Breast epithelium (tissue), 4 donors: ENCODE data around the gene TREML1. TPM values are rescaled to one million over a fixed set of nuclear protein-coding genes. Genes with fewer than 3 reads are reported as not detected.

Experiments used
- DNase-seq, 2 donors: peaks; one replicate each; pipeline ENCODE4 v3.0.0-alpha.2; 2019; ENCODE audit warnings: low spot score in 2 of 2
- H3K27ac ChIP-seq, 2 donors: fragments of 200-600 bp; sonication (generic) in 1 of 2; one replicate each; pipeline ENCODE4 v1.5.1; 2016 to 2019; ENCODE audit warnings: mild to moderate bottlenecking in 1 of 2
- H3K27me3 ChIP-seq, 2 donors: fragments of 200-600 bp; sonication (generic) in 1 of 2; one replicate each; pipeline versions ENCODE4 v1.5.1 to v1.6.0; 2017 to 2019; ENCODE audit warnings: control low read depth in 1 of 2, mild to moderate bottlenecking in 1 of 2
- H3K36me3 ChIP-seq: fragments of 200-600 bp; one replicate; pipeline ENCODE4 v1.5.1; 2019
- H3K4me1 ChIP-seq, 2 donors: fragments of 200-600 bp; sonication (generic); one replicate each; pipeline ENCODE4 v1.5.1; 2016 to 2019; ENCODE audit warnings: control low read depth in 1 of 2
- H3K4me3 ChIP-seq, 3 donors: fragments of 200-600 bp; sonication (generic); 1 replicate in 2 of 3; 2 replicates in 1 of 3; pipeline ENCODE4 v1.5.1; 2016 to 2019; ENCODE audit warnings: mild to moderate bottlenecking in 3 of 3, moderate library complexity in 2 of 3
- H3K9me3 ChIP-seq, 2 donors: fragments of 200-600 bp; sonication (generic) in 1 of 2; one replicate each; pipeline ENCODE4 v1.5.1; 2016 to 2019; ENCODE audit warnings: control low read depth in 1 of 2
- CTCF ChIP-seq, 3 donors: fragments of 450-650 bp; IDR thresholded peaks; one replicate each; pipeline ENCODE4 v1.5.1; 2016 to 2017; ENCODE audit warnings: antibody characterized with exemption in 3 of 3, mild to moderate bottlenecking in 3 of 3, moderate library complexity in 3 of 3
- POLR2A ChIP-seq: fragments of 450-650 bp; IDR thresholded peaks from one replicate; pipeline ENCODE4 v1.6.1; 2016; ENCODE audit warnings: antibody characterized with exemption, mild to moderate bottlenecking, moderate library complexity
- POLR2AphosphoS5 ChIP-seq, 3 donors: sonication (generic); formaldehyde crosslinking; IDR thresholded peaks; one replicate each; pipeline ENCODE4 v1.6.1; 2017; ENCODE audit warnings: antibody characterized with exemption in 3 of 3
- intact Hi-C: fragments of 100-400 bp; cut with DNase I; formaldehyde crosslinking; loops from one replicate; pipeline ENCODE4 v1.15.1; 2023; ENCODE audit warnings: low total_unique reads
- total RNA-seq, 3 donors: library from RNA; depleted of rRNA; stranded (reverse); fragments of >200 nt; gene quantifications; one replicate each; pipeline ENCODE4 v1.1.0, GENCODE V29; 2016

TREML1 gene
- total RNA-seq, 3 donors from 2014 or later = 0.64 to 1.3 (median 0.98) TPM

GRCh38 chr6:41153451-41153850 lies 696 bp downstream of the TREML1 start:
- Histone ChIP-seq H3K27me3 (no peaks in the 10 kb centered on the region), H3K4me3 (no peak overlapping the region), H3K9me3 (no peaks in the 10 kb centered on the region), H3K27ac (no peak overlapping the region), H3K36me3 (no peaks in the 10 kb centered on the region), H3K4me1 (no peaks in the 10 kb centered on the region)
- TF ChIP-seq POLR2A = no peak
- no peak for TF ChIP-seq POLR2AphosphoS5 (IDR thresholded peaks at IDR 0.05)
- TF ChIP-seq CTCF (IDR thresholded peaks at IDR 0.05) = no peak
- intact Hi-C loops = no loop called here
- DNase-seq = no peak

GRCh38 chr6:41150671-41151070 lies 3.5 kb downstream of the TREML1 start:
- Histone ChIP-seq H3K27me3 (no peaks in the 10 kb centered on the region), H3K9me3 (no peaks in the 10 kb centered on the region), H3K27ac (no peak overlapping the region), H3K4me3 (no peak overlapping the region), H3K4me1 (no peaks in the 10 kb centered on the region), H3K36me3 (no peaks in the 10 kb centered on the region)
- intact Hi-C loops = no loop called here
- DNase-seq = no peak
- TF ChIP-seq POLR2AphosphoS5 (IDR thresholded peaks at IDR 0.05) (no peak), POLR2A (no peak), CTCF (IDR thresholded peaks at IDR 0.05) (no peak)

GRCh38 chr6:41147917-41148316 lies 6.2 kb downstream of the TREML1 start:
- intact Hi-C loops = no loop called here
- Histone ChIP-seq H3K4me3 (no peak overlapping the region), H3K27ac (no peak overlapping the region), H3K27me3 (no peaks in the 10 kb centered on the region), H3K36me3 (no peaks in the 10 kb centered on the region), H3K4me1 (no peaks in the 10 kb centered on the region), H3K9me3 (no peaks in the 10 kb centered on the region)
- DNase-seq = no peak
- TF ChIP-seq POLR2A (no peak), POLR2AphosphoS5 (IDR thresholded peaks at IDR 0.05) (no peak)

GRCh38 chr6:41136911-41137310 lies 17.2 kb downstream of the TREML1 start:
- no peaks in the 10 kb centered on the region for H3K27me3 ChIP-seq
- H3K9me3 ChIP-seq = no peaks in the 10 kb centered on the region
- H3K4me3 ChIP-seq = no peak overlapping the region
- intact Hi-C loops = no loop called here
- no peaks in the 10 kb centered on the region for H3K36me3 ChIP-seq
- TF ChIP-seq POLR2AphosphoS5 (IDR thresholded peaks at IDR 0.05) = no peak
- no peak for TF ChIP-seq CTCF (IDR thresholded peaks at IDR 0.05)
- no peak for TF ChIP-seq POLR2A
- no peaks in the 10 kb centered on the region for H3K4me1 ChIP-seq
- no peak for DNase-seq
- no peak overlapping the region for H3K27ac ChIP-seq

GRCh38 chr6:41135062-41135832 lies 18.9 kb downstream of the TREML1 start:
- no peak for TF ChIP-seq POLR2A
- TF ChIP-seq CTCF (IDR thresholded peaks at IDR 0.05) = no peak
- TF ChIP-seq POLR2AphosphoS5 (IDR thresholded peaks at IDR 0.05) = no peak
- H3K9me3 ChIP-seq = no peaks in the 10 kb centered on the region
- no peaks in the 10 kb centered on the region for H3K36me3 ChIP-seq
- no peak overlapping the region for H3K4me3 ChIP-seq
- no peaks in the 10 kb centered on the region for H3K27me3 ChIP-seq
- no peak overlapping the region for H3K27ac ChIP-seq
- DNase-seq = no peak
- intact Hi-C loops = no loop called here
- no peaks in the 10 kb centered on the region for H3K4me1 ChIP-seq
